Astrocyte (in vitro differentiated cells and primary cell): ENCODE results near the gene KCNAB1. TPM values are rescaled to one million over a fixed set of nuclear protein-coding genes. Genes with fewer than 3 reads are reported as not detected.

Experiments used
- DNase-seq: peaks from one replicate; pipeline ENCODE4 v3.0.0-alpha.2; 2010; ENCODE audit warnings: low read depth
- FAIRE-seq: peaks from 2 replicates; lab custom pipeline; 2011; peaks lifted over from hg19 to GRCh38; lab: Jason Lieb, UNC
- H2AFZ ChIP-seq: 2 replicates; pipeline ENCODE4 v1.6.0; 2012; ENCODE audit warnings: low read depth, low read length, inconsistent platforms
- H3K27ac ChIP-seq: 2 replicates; pipeline ENCODE4 v1.5.1; 2011; ENCODE audit warnings: low read depth, low read length, inconsistent platforms
- H3K27me3 ChIP-seq: 2 replicates; pipeline ENCODE4 v1.6.0; 2011; ENCODE audit warnings: low read length, inconsistent platforms; ENCODE audit not compliant: insufficient read depth
- H3K36me3 ChIP-seq: 2 replicates; pipeline ENCODE4 v1.5.1; 2011; ENCODE audit warnings: low read length, inconsistent platforms; ENCODE audit not compliant: insufficient read depth
- H3K4me1 ChIP-seq: 2 replicates; pipeline ENCODE4 v1.5.1; 2011; ENCODE audit warnings: low read length, inconsistent platforms; ENCODE audit not compliant: insufficient read depth
- H3K4me2 ChIP-seq: 2 replicates; pipeline ENCODE4 v1.6.0; 2012; ENCODE audit warnings: low read length, inconsistent platforms
- H3K4me3 ChIP-seq: 2 replicates; pipeline ENCODE4 v1.5.1; 2011; ENCODE audit warnings: low read depth, mild to moderate bottlenecking, low read length, inconsistent platforms; ENCODE audit not compliant: insufficient read depth
- H3K79me2 ChIP-seq: 2 replicates; pipeline ENCODE4 v1.6.0; 2012; ENCODE audit warnings: mild to moderate bottlenecking, low read length, inconsistent platforms; ENCODE audit not compliant: insufficient read depth
- H3K9ac ChIP-seq: 2 replicates; pipeline ENCODE4 v1.6.0; 2012; ENCODE audit warnings: mild to moderate bottlenecking, low read length, inconsistent platforms
- H3K9me3 ChIP-seq: 2 replicates; pipeline ENCODE4 v1.5.1; 2012; ENCODE audit warnings: low read depth, mild to moderate bottlenecking, low read length, inconsistent platforms; ENCODE audit not compliant: insufficient read depth
- H4K20me1 ChIP-seq: 2 replicates; pipeline ENCODE4 v1.6.0; 2012; ENCODE audit warnings: low read length, inconsistent platforms; ENCODE audit not compliant: insufficient read depth
- H3K27ac Mint-ChIP-seq: one replicate; pipeline ENCODE4 v1.8.0; 2021; ENCODE audit warnings: mild to moderate bottlenecking, mixed read lengths; ENCODE audit not compliant: unreplicated experiment
- H3K27me3 Mint-ChIP-seq: one replicate; pipeline ENCODE4 v1.8.0; 2021; ENCODE audit warnings: low read depth, mixed read lengths; ENCODE audit not compliant: unreplicated experiment
- H3K36me3 Mint-ChIP-seq: one replicate; pipeline ENCODE4 v1.8.0; 2021; ENCODE audit warnings: low read depth, mixed read lengths; ENCODE audit not compliant: unreplicated experiment
- H3K4me1 Mint-ChIP-seq: one replicate; pipeline ENCODE4 v1.8.0; 2021; ENCODE audit warnings: low read depth, mixed read lengths; ENCODE audit not compliant: unreplicated experiment
- H3K4me3 Mint-ChIP-seq: one replicate; pipeline ENCODE4 v1.8.0; 2021; ENCODE audit warnings: mild to moderate bottlenecking, moderate library complexity, mixed read lengths; ENCODE audit not compliant: unreplicated experiment
- H3K9me3 Mint-ChIP-seq: one replicate; pipeline ENCODE4 v1.8.0; 2021; ENCODE audit warnings: mild to moderate bottlenecking, mixed read lengths; ENCODE audit not compliant: unreplicated experiment
- CTCF ChIP-seq: IDR thresholded peaks from 2 replicates; pipeline ENCODE4 v1.5.1; 2011; ENCODE audit warnings: low read depth, mild to moderate bottlenecking, inconsistent platforms, low read length, moderate library complexity; ENCODE audit not compliant: insufficient read depth
- EZH2 ChIP-seq: IDR thresholded peaks from 2 replicates; pipeline ENCODE4 v1.6.1; 2012; ENCODE audit warnings: mild to moderate bottlenecking, low read length, inconsistent platforms; ENCODE audit not compliant: insufficient read depth
- total RNA-seq: library from RNA; stranded (reverse); gene quantifications from 2 replicates; pipeline ENCODE4 v1.2.1, GENCODE V29; 2021

KCNAB1 gene
- total RNA-seq, 1 donor from 2014 or later = 0.30 TPM

GRCh38 chr3:156368189-156368588, 247.8 kb downstream of the KCNAB1 start:
- H3K9me3 ChIP-seq = no peaks in the 10 kb centered on the region
- H4K20me1 ChIP-seq = no peaks in the 10 kb centered on the region
- no peak overlapping the region for H3K9ac ChIP-seq
- no peaks in the 10 kb centered on the region for H3K9me3 Mint-ChIP-seq
- TF ChIP-seq CTCF (no peak), EZH2 (no peak)
- no peaks in the 10 kb centered on the region for H3K36me3 ChIP-seq
- FAIRE-seq (no peak), DNase-seq (no peak)
- no peaks in the 10 kb centered on the region for H3K36me3 Mint-ChIP-seq
- peaks cover 2% of the 10 kb centered on the region for H3K27me3 Mint-ChIP-seq
- H3K4me1 ChIP-seq = no peaks in the 10 kb centered on the region
- no peak overlapping the region for H3K4me2 ChIP-seq
- no peak overlapping the region for H3K4me3 ChIP-seq
- no peak overlapping the region for H3K4me3 Mint-ChIP-seq
- no peaks in the 10 kb centered on the region for H3K79me2 ChIP-seq
- no peak overlapping the region for H3K27ac ChIP-seq
- H3K4me1 Mint-ChIP-seq = no peaks in the 10 kb centered on the region
- no peak overlapping the region for H3K27ac Mint-ChIP-seq
- no peak overlapping the region for H2AFZ ChIP-seq
- no peaks in the 10 kb centered on the region for H3K27me3 ChIP-seq

- Mint-ChIP-seq H3K36me3 (no peaks in the 10 kb centered on the region), H3K4me3 (no peak overlapping the region), H3K4me1 (no peaks in the 10 kb centered on the region), H3K9me3 (no peaks in the 10 kb centered on the region), H3K27me3 (peaks cover 8% of the 10 kb centered on the region), H3K27ac (no peak overlapping the region)
- H4K20me1 ChIP-seq = no peaks in the 10 kb centered on the region
- no peak for FAIRE-seq
- no peak overlapping the region for H2AFZ ChIP-seq
- H3K4me1 ChIP-seq = no peaks in the 10 kb centered on the region
- H3K36me3 ChIP-seq = no peaks in the 10 kb centered on the region
- TF ChIP-seq CTCF (no peak), EZH2 (no peak)
- H3K27ac ChIP-seq = no peak overlapping the region
- no peaks in the 10 kb centered on the region for H3K27me3 ChIP-seq
- DNase-seq = no peak
- H3K9me3 ChIP-seq = no peaks in the 10 kb centered on the region
- H3K4me2 ChIP-seq = no peak overlapping the region
- H3K79me2 ChIP-seq = no peaks in the 10 kb centered on the region
- H3K4me3 ChIP-seq = no peak overlapping the region
- H3K9ac ChIP-seq = no peak overlapping the region
Measured at GRCh38 chr3:156371701-156372100, 251.3 kb downstream of the KCNAB1 start.

DNA sequence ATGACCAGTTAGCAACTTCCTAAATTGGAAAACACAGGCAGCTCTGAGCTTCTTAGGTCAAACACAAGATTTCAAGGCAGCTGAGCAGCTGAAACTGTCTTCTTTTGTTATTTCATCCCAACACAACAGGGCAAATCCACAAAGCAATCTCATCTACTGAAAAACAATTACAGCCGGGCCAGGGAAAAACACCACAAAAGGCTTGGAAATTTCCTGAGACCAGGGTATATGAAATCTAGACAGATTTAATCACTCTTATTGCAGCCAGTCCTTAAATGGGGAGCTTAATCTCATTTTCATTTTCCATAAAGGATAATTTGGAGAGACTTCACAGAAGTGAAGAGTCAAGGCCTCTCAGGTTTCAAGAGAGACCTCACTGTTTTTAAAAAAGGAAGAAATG, 252.7 kb downstream of the KCNAB1 start:
- Mint-ChIP-seq H3K4me3 (no peak overlapping the region), H3K36me3 (no peaks in the 10 kb centered on the region), H3K4me1 (no peaks in the 10 kb centered on the region), H3K9me3 (no peaks in the 10 kb centered on the region), H3K27ac (no peak overlapping the region), H3K27me3 (peaks cover 10% of the 10 kb centered on the region)
- no peaks in the 10 kb centered on the region for H3K79me2 ChIP-seq
- no peaks in the 10 kb centered on the region for H3K36me3 ChIP-seq
- no peaks in the 10 kb centered on the region for H3K4me1 ChIP-seq
- no peak for DNase-seq
- no peak overlapping the region for H3K4me3 ChIP-seq
- no peaks in the 10 kb centered on the region for H3K27me3 ChIP-seq
- no peak overlapping the region for H3K4me2 ChIP-seq
- no peak overlapping the region for H2AFZ ChIP-seq
- FAIRE-seq = no peak
- H3K9me3 ChIP-seq = no peaks in the 10 kb centered on the region
- no peaks in the 10 kb centered on the region for H4K20me1 ChIP-seq
- H3K9ac ChIP-seq = no peak overlapping the region
- H3K27ac ChIP-seq = no peak overlapping the region
- no peak for TF ChIP-seq EZH2
- TF ChIP-seq CTCF = no peak
